ENCODE data around the gene MARK2.

Gene MARK2

DNA sequence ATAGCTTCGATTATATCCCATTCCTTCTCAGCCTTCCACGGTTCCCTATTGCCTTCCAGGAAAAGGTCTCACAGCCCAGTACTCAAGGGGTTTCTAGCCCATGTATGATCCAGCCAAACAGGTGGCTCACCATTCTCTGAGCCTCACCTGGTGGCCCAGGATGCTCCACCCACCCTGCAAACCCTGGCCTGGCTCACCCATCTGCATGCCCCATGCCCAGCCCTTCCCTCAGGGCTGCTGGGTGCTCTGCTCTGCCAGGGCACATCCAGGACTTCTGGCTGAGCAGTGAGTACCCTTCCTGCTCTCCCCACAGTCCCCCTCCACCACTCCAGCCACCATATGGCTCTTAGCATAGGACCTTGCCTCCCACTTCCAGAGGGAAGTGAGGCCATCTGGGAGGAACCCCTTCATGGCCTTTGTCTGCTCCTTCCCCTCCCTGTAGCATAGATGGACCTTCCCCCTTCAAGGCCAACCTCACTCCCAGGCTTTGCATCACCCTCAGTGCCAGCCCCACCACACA is 83.8 kb downstream of the MARK2 start:
- Histone ChIP-seq H3K9me2 (replicated peaks; ENCODE audit: insufficient read depth, low read length) (no peaks in the 10 kb centered on the region), H4K20me1 (ENCODE audit: insufficient read depth, low read length) (no peaks in the 10 kb centered on the region), H3K9me3 (replicated peaks; ENCODE audit: insufficient read depth, low read length) (no peaks in the 10 kb centered on the region), H3K36me3 (replicated peaks; ENCODE audit: insufficient read depth, low read length) (no peaks in the 10 kb centered on the region), H3K4me2 (ENCODE audit: low read depth, low read length) (no peak overlapping the region), H2AFZ (ENCODE audit: low read length) (no peak overlapping the region), H3K79me2 (ENCODE audit: low read length) (no peaks in the 10 kb centered on the region), H3K4me1 (ENCODE audit: low read length) (peaks cover 7% of the 10 kb centered on the region; the same call in 1 of the 2 replicates), H3F3A (ENCODE audit: insufficient read depth, low read length) (no peaks in the 10 kb centered on the region), H3K9ac (ENCODE audit: low read length) (no peak overlapping the region), H3K4me3 (ENCODE audit: low read length) (no peak overlapping the region), H3K27me3 (replicated peaks; ENCODE audit: insufficient read depth, low read length) (peaks cover 24% of the 10 kb centered on the region), H3K27ac (ENCODE audit: low read length) (no peak overlapping the region)
- DNase-seq = no peak
- TF ChIP-seq EZH2 (optimal IDR thresholded peaks at IDR 0.05; ENCODE audit: low read depth, low read length) (no peak), EZH2phosphoT487 (IDR thresholded peaks at IDR 0.05; ENCODE audit: low read length) (no peak)
- TF ChIP-seq, protein P1, sequence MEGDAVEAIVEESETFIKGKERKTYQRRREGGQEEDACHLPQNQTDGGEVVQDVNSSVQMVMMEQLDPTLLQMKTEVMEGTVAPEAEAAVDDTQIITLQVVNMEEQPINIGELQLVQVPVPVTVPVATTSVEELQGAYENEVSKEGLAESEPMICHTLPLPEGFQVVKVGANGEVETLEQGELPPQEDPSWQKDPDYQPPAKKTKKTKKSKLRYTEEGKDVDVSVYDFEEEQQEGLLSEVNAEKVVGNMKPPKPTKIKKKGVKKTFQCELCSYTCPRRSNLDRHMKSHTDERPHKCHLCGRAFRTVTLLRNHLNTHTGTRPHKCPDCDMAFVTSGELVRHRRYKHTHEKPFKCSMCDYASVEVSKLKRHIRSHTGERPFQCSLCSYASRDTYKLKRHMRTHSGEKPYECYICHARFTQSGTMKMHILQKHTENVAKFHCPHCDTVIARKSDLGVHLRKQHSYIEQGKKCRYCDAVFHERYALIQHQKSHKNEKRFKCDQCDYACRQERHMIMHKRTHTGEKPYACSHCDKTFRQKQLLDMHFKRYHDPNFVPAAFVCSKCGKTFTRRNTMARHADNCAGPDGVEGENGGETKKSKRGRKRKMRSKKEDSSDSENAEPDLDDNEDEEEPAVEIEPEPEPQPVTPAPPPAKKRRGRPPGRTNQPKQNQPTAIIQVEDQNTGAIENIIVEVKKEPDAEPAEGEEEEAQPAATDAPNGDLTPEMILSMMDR (IDR thresholded peaks at IDR 0.05; ENCODE audit: low read length) = no peak

DNA sequence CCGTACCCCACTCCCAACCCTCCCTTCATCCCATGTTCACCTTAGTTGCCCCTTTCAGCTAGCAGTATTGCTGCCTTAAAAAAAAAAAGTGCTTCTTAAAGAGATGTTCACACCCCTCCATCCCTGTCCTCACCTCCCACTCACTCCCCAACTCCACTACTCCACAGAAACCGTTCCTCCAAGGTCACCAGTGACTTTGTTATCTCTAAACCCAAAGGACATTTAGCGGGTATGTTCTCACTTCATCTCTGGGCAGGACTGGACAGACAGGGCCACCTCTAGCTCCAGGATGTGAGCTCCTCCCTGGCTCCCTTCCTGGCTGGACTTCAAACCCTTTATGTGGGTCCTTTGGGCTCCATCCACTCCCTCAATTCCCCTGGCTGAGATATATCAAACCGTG is 84.4 kb downstream of the MARK2 start:
- Histone ChIP-seq H4K20me1 (ENCODE audit: insufficient read depth, low read length) (no peaks in the 10 kb centered on the region), H3K27ac (ENCODE audit: low read length) (no peak overlapping the region), H3K9me3 (replicated peaks; ENCODE audit: insufficient read depth, low read length) (no peaks in the 10 kb centered on the region), H3K27me3 (replicated peaks; ENCODE audit: insufficient read depth, low read length) (peaks cover 29% of the 10 kb centered on the region), H3K36me3 (replicated peaks; ENCODE audit: insufficient read depth, low read length) (no peaks in the 10 kb centered on the region), H3K79me2 (ENCODE audit: low read length) (no peaks in the 10 kb centered on the region), H3K9me2 (replicated peaks; ENCODE audit: insufficient read depth, low read length) (no peaks in the 10 kb centered on the region), H3K4me3 (ENCODE audit: low read length) (no peak overlapping the region), H2AFZ (ENCODE audit: low read length) (no peak overlapping the region), H3F3A (ENCODE audit: insufficient read depth, low read length) (no peaks in the 10 kb centered on the region), H3K9ac (ENCODE audit: low read length) (no peak overlapping the region), H3K4me2 (ENCODE audit: low read depth, low read length) (no peak overlapping the region), H3K4me1 (ENCODE audit: low read length) (peaks cover 7% of the 10 kb centered on the region; the same call in 1 of the 2 replicates)
- TF ChIP-seq, protein P1 (IDR thresholded peaks at IDR 0.05; ENCODE audit: low read length) = no peak
- TF ChIP-seq EZH2 (optimal IDR thresholded peaks at IDR 0.05; ENCODE audit: low read depth, low read length) (no peak), EZH2phosphoT487 (IDR thresholded peaks at IDR 0.05; ENCODE audit: low read length) (no peak)
- no peak for DNase-seq

DNA sequence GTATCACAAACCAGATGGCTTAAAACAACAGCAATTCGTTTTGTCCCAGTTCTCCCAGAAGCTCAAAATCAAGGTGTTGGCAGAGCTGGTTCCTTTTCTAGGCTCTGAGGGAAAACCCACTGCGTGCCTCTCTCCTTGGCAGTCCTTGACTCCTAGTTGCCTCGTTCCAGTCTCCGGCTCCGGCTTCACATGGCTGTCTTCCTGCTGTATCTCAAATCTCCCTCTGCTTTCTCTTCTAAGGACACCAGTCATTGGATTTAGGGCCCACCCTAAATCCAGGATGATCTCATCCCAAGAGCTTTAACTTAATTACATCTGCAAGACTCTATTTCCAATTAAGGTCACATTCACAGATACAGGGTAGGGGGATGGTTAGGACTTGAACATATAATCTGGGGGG is 90.7 kb downstream of the MARK2 start:
- no peak overlapping the region for H3K9ac ChIP-seq (ENCODE audit: low read length)

More for the DNA sequence above, 90.7 kb downstream of the MARK2 start:
- Histone ChIP-seq H4K20me1 (ENCODE audit: insufficient read depth, low read length) (no peaks in the 10 kb centered on the region), H3K4me1 (ENCODE audit: low read length) (no peaks in the 10 kb centered on the region), H3K79me2 (ENCODE audit: low read length) (no peaks in the 10 kb centered on the region), H3K36me3 (replicated peaks; ENCODE audit: insufficient read depth, low read length) (no peaks in the 10 kb centered on the region), H3K9me3 (replicated peaks; ENCODE audit: insufficient read depth, low read length) (no peaks in the 10 kb centered on the region), H3K27me3 (replicated peaks; ENCODE audit: insufficient read depth, low read length) (peaks cover 11% of the 10 kb centered on the region; the same call in 1 of the 2 replicates), H3K4me3 (ENCODE audit: low read length) (no peak overlapping the region), H3K27ac (ENCODE audit: low read length) (no peak overlapping the region), H2AFZ (ENCODE audit: low read length) (no peak overlapping the region), H3F3A (ENCODE audit: insufficient read depth, low read length) (no peaks in the 10 kb centered on the region), H3K9me2 (replicated peaks; ENCODE audit: insufficient read depth, low read length) (no peaks in the 10 kb centered on the region), H3K4me2 (ENCODE audit: low read depth, low read length) (no peak overlapping the region)
- no peak for DNase-seq
- TF ChIP-seq EZH2phosphoT487 (IDR thresholded peaks at IDR 0.05; ENCODE audit: low read length) (no peak), EZH2 (optimal IDR thresholded peaks at IDR 0.05; ENCODE audit: low read depth, low read length) (no peak)
- TF ChIP-seq, protein P1 (IDR thresholded peaks at IDR 0.05; ENCODE audit: low read length) = no peak
